NCI-H1436 (cell line): Measurements from ENCODE around the gene SHOC2.
"Not testable (repeated sequence)": the region's sequence is repeated elsewhere in the genome, so short reads cannot be mapped to it uniquely, and the experiment has no call there.

Source experiments
- DNase-seq: peaks from one replicate; lab custom pipeline; 2025; lab: John Stamatoyannopoulos, UW

Gene SHOC2

GRCh38 chr10:110901954-110902819 is 17.2 kb upstream of the SHOC2 start:
- no peak for DNase-seq

- no peak for DNase-seq
These were observed 15.8 kb upstream of the SHOC2 start for GRCh38 chr10:110903280-110904278.

- no peak for DNase-seq
These were observed 9.3 kb upstream of the SHOC2 start for GRCh38 chr10:110910138-110910537.

- no peak for DNase-seq
These were observed 7.0 kb upstream of the SHOC2 start for GRCh38 chr10:110912374-110912773.

GRCh38 chr10:110914431-110914830 is 5.0 kb upstream of the SHOC2 start:
- no peak for DNase-seq

GRCh38 chr10:110915035-110915434 is 4.4 kb upstream of the SHOC2 start:
- no peak for DNase-seq

GRCh38 chr10:110915600-110915999 is 3.8 kb upstream of the SHOC2 start:
- DNase-seq, result not testable (repeated sequence)

- DNase-seq, result no peak
These were observed 2.7 kb upstream of the SHOC2 start for GRCh38 chr10:110916554-110917346.

- peak; percentile 88 for DNase-seq
These were observed 1.1 kb upstream of the SHOC2 start for GRCh38 chr10:110918269-110918642.

- peak; percentile 100 for DNase-seq
These were observed 608 bp upstream of the SHOC2 start, which contains the start of gene BBIP1 for GRCh38 chr10:110918643-110919348. BBIP1 (minus strand) TSS chr10:110919180; CDS start chr10:110918157, 1,023 bp downstream.

GRCh38 chr10:110919971-110920881 is 822 bp downstream of the SHOC2 start:
- DNase-seq, result peak; percentile 31

- DNase-seq, result no peak
These were observed 4.6 kb downstream of the SHOC2 start for GRCh38 chr10:110923856-110924493.

GRCh38 chr10:110927461-110927860 is 8.1 kb downstream of the SHOC2 start:
- no peak for DNase-seq

- DNase-seq, result no peak
These were observed 12.5 kb downstream of the SHOC2 start for GRCh38 chr10:110931769-110932381.

- no peak for DNase-seq
These were observed 13.2 kb downstream of the SHOC2 start for GRCh38 chr10:110932505-110933180.

GRCh38 chr10:110936757-110937156 is 17.4 kb downstream of the SHOC2 start:
- DNase-seq, result no peak

- DNase-seq, result no peak
These were observed 20.0 kb downstream of the SHOC2 start for GRCh38 chr10:110939419-110939818.

GRCh38 chr10:110944792-110945396 is 25.5 kb downstream of the SHOC2 start:
- peak; percentile 6 for DNase-seq
